PC-9 (cell line): Measurements from ENCODE around the gene ROR2.

Experiments used
- EZH2 ChIP-seq: fragments of 200-600 bp; sonication (generic); IDR thresholded peaks from 2 replicates; pipeline ENCODE4 v1.8.0; 2017; ENCODE audit warnings: antibody characterized with exemption, low read depth
- TF ChIP-seq, protein P1 (sequence below): fragments of 200-600 bp; sonication (generic); conservative IDR thresholded peaks from 2 replicates; pipeline ENCODE4 v1.6.1; 2017; ENCODE audit warnings: mixed run types, antibody characterized with exemption, mild to moderate bottlenecking, moderate library complexity

DNA sequence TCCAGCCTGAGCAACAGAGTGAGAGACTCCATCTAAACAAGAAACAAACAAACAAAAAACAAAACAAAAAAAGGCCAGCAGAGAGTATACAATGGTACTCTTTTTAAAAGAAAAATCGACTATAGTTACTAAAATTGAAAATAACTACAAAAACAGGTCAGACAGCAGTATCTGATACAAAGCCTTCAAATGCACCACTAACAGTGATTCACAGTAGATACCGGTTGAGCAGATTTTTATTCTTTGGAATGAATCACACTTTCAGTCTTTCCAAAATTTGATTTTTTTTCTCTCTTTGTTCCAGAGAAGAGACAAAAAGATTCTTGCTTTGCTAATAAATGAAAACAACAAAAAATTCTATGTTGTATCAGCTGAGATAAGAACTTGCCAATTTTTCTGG, 36.9 kb downstream of the ROR2 start:
- TF ChIP-seq, protein P1, sequence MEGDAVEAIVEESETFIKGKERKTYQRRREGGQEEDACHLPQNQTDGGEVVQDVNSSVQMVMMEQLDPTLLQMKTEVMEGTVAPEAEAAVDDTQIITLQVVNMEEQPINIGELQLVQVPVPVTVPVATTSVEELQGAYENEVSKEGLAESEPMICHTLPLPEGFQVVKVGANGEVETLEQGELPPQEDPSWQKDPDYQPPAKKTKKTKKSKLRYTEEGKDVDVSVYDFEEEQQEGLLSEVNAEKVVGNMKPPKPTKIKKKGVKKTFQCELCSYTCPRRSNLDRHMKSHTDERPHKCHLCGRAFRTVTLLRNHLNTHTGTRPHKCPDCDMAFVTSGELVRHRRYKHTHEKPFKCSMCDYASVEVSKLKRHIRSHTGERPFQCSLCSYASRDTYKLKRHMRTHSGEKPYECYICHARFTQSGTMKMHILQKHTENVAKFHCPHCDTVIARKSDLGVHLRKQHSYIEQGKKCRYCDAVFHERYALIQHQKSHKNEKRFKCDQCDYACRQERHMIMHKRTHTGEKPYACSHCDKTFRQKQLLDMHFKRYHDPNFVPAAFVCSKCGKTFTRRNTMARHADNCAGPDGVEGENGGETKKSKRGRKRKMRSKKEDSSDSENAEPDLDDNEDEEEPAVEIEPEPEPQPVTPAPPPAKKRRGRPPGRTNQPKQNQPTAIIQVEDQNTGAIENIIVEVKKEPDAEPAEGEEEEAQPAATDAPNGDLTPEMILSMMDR = no peak
- no peak for TF ChIP-seq EZH2
